Testis (tissue), 2 donors: ENCODE data around the gene CAB39.

ENCODE experiments used
- POLR2A ChIP-seq: fragments of 450-650 bp; IDR thresholded peaks from one replicate; pipeline ENCODE4 v1.6.1; 2017; ENCODE audit warnings: antibody characterized with exemption, mild to moderate bottlenecking, moderate library complexity
- TF ChIP-seq, protein P1 (sequence below), 3 experiments: fragments of 450-650 bp in 2 of 3; fragments of 200-600 bp in 1 of 3; sonication (generic) in 1 of 3; IDR thresholded peaks; one replicate each; pipeline ENCODE4 v1.5.1; 2016 to 2019; ENCODE audit warnings: antibody characterized with exemption in 3 of 3, mild to moderate bottlenecking in 2 of 3, moderate library complexity in 1 of 3

DNA sequence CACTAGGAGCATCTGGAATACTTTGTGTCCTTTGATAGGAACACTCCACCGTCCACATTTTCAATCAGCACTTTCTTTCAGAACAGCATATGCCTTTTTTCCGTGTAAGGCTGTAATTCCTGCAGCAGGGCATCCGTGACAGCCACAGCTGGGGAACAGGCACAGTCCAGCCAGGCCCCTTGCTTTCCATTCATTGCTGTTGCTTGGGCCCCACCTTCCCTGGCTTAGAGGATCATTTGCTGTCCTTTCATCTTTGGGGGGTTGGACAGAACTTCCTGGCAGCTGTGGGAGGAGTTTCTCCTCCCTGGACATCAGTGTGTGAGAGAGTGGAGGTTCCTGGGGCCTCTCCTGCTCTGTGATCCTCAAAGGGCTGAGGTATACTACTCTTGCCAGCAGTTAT, 102.4 kb downstream of the CAB39 start:
- TF ChIP-seq, protein P1, sequence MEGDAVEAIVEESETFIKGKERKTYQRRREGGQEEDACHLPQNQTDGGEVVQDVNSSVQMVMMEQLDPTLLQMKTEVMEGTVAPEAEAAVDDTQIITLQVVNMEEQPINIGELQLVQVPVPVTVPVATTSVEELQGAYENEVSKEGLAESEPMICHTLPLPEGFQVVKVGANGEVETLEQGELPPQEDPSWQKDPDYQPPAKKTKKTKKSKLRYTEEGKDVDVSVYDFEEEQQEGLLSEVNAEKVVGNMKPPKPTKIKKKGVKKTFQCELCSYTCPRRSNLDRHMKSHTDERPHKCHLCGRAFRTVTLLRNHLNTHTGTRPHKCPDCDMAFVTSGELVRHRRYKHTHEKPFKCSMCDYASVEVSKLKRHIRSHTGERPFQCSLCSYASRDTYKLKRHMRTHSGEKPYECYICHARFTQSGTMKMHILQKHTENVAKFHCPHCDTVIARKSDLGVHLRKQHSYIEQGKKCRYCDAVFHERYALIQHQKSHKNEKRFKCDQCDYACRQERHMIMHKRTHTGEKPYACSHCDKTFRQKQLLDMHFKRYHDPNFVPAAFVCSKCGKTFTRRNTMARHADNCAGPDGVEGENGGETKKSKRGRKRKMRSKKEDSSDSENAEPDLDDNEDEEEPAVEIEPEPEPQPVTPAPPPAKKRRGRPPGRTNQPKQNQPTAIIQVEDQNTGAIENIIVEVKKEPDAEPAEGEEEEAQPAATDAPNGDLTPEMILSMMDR (IDR thresholded peaks at IDR 0.05), result no peak
- no peak for TF ChIP-seq POLR2A
